ENCODE measurements around the gene STEAP1B. TPM values are rescaled to one million over a fixed set of nuclear protein-coding genes. Genes with fewer than 3 reads are reported as not detected.

Gene STEAP1B
- total RNA-seq, 4 donors from 2014 or later: 1.3 to 4.4 (median 2.0) TPM; not detected in 1

- ATAC-seq (ENCODE audit: low FRiP score): no peak
- no peak for DNase-seq (ENCODE audit: low spot score)
- no peak for TF ChIP-seq CTCF (IDR thresholded peaks at IDR 0.05)
Measured at GRCh38 chr7:22482503-22482902, 17.5 kb downstream of the STEAP1B start.

DNA sequence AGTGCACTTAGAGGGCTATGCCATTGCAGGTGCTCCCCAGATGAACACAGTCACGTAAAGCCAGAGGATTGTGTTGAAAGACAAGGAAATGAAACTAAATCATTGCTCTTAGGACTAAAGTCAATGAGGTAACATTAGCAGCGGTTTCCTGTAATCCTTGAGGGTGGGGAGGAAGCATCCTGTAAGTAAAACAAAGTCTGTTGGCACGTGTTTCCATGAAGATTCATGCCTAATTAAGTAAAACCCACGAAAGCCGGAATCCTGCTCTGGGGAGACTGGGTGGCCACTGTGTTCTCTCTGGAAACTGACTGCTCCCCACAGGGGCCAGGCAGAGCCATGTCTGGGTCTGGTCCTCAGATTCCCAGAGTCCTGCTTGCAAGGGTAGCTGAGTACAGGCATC, 18.3 kb downstream of the STEAP1B start:
- no peak for DNase-seq (ENCODE audit: low spot score)
- no peak for TF ChIP-seq CTCF (IDR thresholded peaks at IDR 0.05)
- no peak for ATAC-seq (ENCODE audit: low FRiP score)

GRCh38 chr7:22480523-22481075, 19.4 kb downstream of the STEAP1B start:
- ATAC-seq (ENCODE audit: low FRiP score) (no peak), DNase-seq (ENCODE audit: low spot score) (no peak)
- no peak for TF ChIP-seq CTCF (IDR thresholded peaks at IDR 0.05)

DNA sequence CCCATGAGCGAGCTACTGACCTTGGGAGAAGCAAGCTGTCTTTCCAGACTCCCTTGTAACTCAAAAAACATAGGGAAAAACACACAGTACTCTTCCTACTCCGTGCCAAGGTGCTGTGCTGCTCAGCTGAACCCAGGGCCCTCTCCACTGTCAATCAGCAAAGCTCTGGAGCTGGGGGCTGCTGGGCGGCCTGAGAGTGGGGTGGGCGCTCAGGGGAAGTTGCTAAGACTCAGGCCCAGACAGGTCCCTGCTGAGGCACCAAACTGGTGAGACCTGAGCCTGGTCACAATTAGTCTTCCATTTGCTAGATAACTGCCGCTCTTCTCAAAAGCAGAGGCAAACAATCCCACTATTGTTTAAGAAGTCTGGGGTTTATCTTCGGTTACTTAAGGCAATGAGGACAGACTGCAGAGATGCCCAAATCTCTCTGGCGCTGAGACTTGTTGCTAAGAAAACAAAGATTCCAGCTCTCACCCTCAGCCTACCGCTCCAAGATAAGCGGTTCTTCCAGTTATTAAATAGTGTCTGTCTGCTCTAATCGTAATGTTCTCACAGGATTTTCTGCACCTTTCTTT, 22.0 kb downstream of the STEAP1B start:
- no peak for ATAC-seq (ENCODE audit: low FRiP score)
- DNase-seq (ENCODE audit: low spot score): no peak
- TF ChIP-seq CTCF (IDR thresholded peaks at IDR 0.05): no peak

- ATAC-seq (ENCODE audit: low FRiP score): no peak
- TF ChIP-seq CTCF (IDR thresholded peaks at IDR 0.05): no peak
- no peak for DNase-seq (ENCODE audit: low spot score)
Measured at GRCh38 chr7:22477262-22477661, 22.7 kb downstream of the STEAP1B start.

GRCh38 chr7:22476824-22477223, 23.2 kb downstream of the STEAP1B start:
- DNase-seq (ENCODE audit: low spot score) (no peak), ATAC-seq (ENCODE audit: low FRiP score) (no peak)
- TF ChIP-seq CTCF (IDR thresholded peaks at IDR 0.05): no peak

GRCh38 chr7:22474645-22475044, 25.3 kb downstream of the STEAP1B start:
- ATAC-seq (ENCODE audit: low FRiP score): no peak
- DNase-seq (ENCODE audit: low spot score): no peak
- TF ChIP-seq CTCF (IDR thresholded peaks at IDR 0.05): no peak
